ENCODE measurements around the gene SOX11. TPM values are rescaled to one million over a fixed set of nuclear protein-coding genes. Genes with fewer than 3 reads are reported as not detected.

Gene SOX11
- total and polyA plus RNA-seq, 2 of the 8 experiments (the other 6 are each of a cell fraction or from before 2014, with no cell fraction given), result 9.0 to 55.6 TPM

GRCh38 chr2:5736886-5737285, 44.7 kb downstream of the SOX11 start (continued):
- no peak for TF ChIP-seq CHD7 (IDR thresholded peaks at IDR 0.05; ENCODE audit: insufficient replicate concordance, low read length)
- TF ChIP-seq ASH2L (IDR thresholded peaks at IDR 0.05; ENCODE audit: low read length), result no peak
- no peak for TF ChIP-seq KDM1A (IDR thresholded peaks at IDR 0.05; ENCODE audit: borderline replicate concordance, low read length)
- no peak for TF ChIP-seq SP4 (IDR thresholded peaks at IDR 0.05; ENCODE audit: low read length)
- no peak for TF ChIP-seq YY1 (IDR thresholded peaks at IDR 0.05; ENCODE audit: low read depth, low read length)
- no peak for TF ChIP-seq CBX8 (IDR thresholded peaks at IDR 0.05; ENCODE audit: borderline replicate concordance, low read depth, low read length)
- TF ChIP-seq MAX (IDR thresholded peaks at IDR 0.05), result no peak
- TF ChIP-seq CTCF (IDR thresholded peaks at IDR 0.05; ENCODE audit: control extremely low read depth in 1 of 3, insufficient read depth in 1 of 3, low read depth in 1 of 3, low read length in 3 of 3), result no peak
- TF ChIP-seq MAFK (IDR thresholded peaks at IDR 0.05; ENCODE audit: low read depth, low read length), result no peak
- no peak for TF ChIP-seq POLR2AphosphoS5 (IDR thresholded peaks at IDR 0.05; ENCODE audit: low read depth, low read length)
